GM18517 (cell line): Measurements from ENCODE around the gene ARRB1.
"Not testable (repeated sequence)": the region's sequence is repeated elsewhere in the genome, so short reads cannot be mapped to it uniquely, and the experiment has no call there.

ENCODE experiments used
- ATAC-seq: cut with Tn5 transposase; IDR thresholded peaks from one replicate; pipeline ENCODE4 v1.9.1; 2021; ENCODE audit warnings: mild to moderate bottlenecking, moderate library complexity; ENCODE audit not compliant: unreplicated experiment

The ARRB1 gene

DNA sequence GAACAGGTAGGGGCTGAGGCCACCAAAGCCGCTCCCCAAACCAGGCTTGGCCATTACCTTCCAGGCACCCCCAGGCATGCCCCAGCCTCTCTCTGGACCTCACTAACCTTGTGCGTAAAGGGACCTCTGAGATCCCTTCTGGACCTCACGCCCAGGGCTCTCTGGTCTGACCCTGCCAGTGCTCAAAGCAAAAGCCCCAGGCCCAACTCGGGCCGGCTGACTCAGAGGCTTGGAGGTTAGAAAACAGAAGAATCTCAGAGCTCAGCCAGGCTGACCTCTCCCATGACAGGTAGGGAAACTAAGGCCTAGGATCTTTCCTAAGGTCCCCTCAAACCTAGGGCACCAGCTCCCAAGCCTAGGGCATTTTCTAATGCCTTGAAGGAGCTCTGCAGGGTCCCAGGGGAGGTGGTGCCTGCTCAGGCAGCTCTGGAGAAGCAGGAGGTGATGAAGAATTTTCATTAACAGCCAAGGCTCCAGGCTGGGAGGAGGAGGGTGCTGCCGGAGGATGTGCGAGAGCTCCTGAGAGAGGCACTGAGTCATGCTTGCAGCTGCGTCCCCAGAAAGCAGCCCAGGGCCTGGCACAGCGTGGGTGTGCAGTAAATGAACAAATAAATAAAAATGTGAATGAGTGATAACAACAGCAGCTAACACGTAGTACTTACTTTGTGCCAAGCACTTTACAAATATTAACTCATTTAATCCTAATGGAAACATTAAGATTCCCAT lies 25.6 kb downstream of the ARRB1 start:
- ATAC-seq: no peak

DNA sequence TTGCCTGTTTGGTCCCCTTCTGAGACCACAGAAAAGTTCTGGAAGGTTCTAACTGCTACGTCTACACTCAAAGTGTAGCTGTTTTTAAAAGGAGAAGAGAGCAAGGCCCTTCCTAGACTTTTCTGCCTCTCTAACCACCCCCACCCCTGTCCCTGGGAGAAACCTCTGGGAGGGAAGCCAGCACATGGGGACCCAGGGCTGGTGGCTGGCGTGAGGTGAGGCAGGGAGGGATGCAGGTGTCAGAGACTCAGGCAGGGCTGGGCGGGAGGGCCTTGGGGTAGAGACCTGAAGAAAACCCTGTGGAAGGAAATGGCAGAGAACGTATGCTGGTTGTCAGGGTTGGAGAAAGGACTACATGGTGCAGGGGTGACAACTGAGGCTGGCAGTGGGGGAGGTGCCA lies 26.7 kb downstream of the ARRB1 start:
- ATAC-seq: no peak

DNA sequence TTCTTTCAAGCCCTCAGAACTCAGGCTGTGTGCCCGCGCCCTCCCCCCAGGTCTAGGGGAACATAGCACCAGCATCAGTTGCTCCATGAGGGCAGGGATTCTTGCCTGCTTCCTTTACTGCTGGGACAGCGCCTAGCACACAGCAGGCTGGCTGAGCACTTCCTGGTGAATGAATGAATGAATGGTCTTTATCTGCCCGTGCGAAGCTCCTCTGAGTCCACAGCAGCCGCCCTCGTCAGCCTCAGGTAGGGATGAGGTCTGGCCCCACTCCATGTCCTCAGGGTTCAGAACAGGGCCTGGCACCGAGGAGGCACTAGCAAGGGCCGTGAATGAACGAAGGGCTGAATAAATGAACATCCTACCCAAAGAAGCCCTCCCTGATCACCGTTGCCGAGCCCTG lies 27.3 kb downstream of the ARRB1 start:
- ATAC-seq: no peak

DNA sequence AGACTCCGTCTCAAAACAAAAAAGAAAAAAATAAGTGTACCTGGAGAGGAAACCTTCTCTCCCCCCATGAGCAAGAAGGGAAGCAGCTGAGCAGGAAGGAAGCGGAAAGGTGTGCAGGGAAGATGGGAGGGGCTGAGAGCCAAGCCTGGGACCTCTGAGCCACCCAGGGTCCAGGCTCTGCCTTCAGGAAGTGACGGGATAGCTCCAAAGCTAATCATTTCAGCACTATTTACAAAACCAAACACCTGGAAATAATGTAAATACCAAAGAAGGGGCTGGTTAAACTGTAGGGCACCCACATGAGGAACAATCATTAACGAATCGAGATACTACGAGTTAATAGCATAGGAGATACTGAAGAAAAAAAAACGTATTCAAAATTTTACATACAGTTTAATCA lies 27.9 kb downstream of the ARRB1 start:
- no peak for ATAC-seq

DNA sequence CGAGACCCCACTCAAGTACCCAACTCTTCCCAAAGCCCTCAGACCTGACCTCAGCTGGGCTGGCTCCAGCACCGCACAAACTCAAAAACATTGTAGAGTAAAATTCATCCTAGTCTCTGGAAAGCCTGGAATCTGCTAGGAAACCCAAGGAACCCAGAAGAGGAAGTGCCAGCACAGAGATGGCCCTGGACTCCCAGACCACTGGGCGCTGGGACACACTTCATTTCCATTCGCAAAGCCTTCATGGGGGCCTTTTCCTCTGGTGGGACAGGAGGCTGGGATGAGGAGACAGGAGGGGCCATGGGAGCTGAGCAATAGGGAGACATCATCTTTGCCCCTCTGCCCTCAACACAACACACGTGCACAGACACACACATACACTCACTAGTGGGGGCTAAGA lies 30.8 kb downstream of the ARRB1 start:
- no peak for ATAC-seq

DNA sequence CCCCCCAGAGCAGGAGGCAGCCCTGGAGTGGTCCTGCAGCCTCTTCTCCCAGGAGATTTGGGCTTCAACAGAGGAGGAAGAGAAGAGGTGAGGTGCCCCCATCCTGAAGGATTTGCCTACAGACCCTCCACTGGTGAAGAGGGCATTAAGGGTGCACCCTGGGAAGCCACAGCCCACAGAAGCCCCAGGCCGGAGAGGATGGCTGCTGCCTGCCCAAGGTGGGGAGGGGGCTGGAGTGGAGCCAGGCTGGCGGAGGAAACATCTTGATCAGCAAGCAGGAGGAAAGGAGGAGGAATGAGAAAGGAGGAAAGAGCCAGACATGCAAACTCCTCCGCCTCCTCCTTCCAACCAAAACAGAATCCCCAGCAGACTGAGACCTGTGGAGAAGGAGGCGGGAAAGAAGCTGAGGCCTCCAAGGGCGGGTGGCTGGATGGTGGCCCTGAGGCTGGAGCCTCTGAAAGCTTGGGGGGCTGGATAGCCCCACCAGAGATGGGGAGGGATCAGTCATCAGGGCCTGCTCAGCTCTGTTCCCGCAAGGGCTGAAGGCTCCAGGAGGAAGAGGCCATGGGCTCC lies 31.3 kb downstream of the ARRB1 start:
- no peak for ATAC-seq

DNA sequence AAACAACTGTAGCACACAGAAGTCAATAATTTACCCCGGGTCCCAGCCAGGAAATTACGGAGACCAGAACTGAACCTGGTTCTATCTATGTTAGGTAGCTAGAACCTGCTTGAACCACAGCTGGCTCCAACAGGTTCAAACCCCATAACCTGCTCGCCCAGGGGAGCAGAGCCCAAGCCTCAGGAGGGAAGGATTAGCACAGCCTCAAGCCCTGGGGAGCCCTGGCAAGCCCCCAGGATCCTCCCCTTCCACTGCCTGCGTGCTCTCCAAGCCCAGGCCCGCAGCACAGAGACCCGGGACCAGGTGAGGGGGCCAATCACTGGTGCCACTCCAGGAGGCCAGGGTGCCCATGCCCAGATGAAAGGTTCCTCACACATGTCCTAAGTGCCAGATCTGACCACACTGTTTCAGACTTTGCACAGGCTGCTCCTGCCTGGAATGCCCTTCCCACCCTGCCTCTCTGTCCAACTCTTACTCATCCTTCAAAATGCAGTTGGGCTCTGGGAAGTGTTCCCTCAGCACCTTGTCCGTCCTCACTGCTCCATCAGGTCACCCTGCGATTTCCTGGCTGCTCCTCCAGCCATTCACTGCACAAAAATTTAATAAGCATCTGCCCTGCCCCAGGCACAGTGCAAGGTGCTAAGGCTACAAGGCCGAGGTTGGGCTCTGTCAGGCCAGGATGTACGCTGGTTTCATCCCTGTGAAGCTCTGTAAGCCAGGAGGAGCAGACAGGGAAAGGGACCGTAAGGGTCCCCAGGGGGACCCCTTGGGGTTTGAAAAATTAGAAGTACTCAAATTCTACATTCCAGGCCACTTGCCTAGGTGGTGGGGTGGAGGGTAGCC lies 32.2 kb downstream of the ARRB1 start:
- ATAC-seq: no peak

DNA sequence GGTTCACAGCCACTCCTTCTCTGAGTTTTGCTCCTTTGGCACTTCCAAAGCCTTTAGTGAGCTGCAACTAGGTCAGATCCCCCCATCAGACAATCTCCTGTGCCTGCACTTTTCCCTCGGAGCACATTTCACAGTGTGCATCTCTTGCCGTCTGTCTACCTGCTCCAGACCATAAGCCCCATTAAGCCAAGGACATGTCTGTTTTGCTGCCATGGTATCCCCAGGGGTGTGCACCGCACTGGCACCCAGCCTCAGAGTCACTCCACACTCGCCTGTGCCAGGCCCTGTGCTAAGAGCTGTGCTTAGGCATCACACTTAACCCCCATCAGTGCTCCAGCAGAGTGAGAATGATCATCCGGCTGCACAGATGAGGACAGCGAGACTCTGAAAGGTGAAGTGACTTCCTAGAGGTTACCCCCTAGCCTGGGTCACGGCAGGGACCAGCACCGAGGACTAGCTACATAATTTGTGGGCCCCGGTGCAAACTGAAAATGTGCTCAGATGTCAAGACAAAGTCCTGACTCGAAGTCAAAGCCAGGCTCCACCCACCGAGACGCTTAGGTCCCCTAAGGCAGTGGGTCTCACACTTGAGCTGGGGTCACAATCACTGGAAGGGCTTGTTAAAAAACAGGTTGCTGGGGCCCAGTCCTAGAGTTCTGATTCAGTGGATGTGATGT lies 33.9 kb downstream of the ARRB1 start:
- ATAC-seq: no peak

DNA sequence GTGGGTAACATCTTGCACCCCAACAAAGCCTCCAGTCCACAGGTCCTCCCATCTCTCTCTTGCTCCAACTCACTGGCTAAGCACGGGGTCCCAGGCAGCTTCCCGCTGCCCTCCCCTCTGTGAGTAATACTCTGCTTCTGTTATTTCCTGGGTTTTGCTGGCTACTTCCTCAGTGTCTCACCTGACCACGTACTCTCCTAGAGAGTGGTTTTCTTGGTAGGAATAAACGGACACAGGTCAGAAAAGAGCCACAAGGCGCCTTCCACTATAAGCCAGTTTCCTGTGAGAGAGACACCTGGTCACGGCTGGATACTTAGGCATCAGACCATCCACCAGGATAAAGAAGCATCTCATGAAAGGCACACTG lies 36.0 kb downstream of the ARRB1 start:
- no peak for ATAC-seq

DNA sequence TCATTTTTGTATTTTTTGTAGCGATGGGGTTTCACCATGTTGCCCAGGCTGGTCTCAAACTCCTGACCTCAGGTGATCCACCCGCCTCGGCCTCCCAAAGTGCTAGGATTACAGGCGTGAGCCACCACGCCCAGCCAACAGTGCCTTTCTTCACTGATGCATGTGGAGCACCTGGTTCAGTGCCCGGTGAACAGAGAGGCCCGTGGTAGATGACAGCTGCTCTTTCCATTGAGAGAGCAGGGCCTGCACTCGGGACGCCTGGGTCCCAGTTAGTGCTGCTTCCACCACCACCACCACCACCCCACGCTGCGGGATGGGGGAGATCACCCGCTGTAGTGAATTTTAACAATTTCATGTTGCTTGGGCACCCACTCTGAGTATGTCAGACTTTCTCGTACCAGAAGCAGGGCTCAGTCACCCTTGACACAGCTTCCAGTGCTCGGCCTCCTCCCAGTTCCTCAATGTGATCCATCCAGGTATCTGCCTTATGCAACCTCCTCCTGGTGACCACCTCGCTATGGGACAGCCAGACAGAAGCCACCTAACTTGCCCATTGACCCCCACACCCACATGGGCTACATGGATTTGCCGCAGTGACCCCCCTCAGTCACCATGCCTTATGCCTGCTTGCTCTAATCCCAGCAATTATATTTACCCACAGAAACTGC lies 36.6 kb downstream of the ARRB1 start:
- ATAC-seq: no peak

DNA sequence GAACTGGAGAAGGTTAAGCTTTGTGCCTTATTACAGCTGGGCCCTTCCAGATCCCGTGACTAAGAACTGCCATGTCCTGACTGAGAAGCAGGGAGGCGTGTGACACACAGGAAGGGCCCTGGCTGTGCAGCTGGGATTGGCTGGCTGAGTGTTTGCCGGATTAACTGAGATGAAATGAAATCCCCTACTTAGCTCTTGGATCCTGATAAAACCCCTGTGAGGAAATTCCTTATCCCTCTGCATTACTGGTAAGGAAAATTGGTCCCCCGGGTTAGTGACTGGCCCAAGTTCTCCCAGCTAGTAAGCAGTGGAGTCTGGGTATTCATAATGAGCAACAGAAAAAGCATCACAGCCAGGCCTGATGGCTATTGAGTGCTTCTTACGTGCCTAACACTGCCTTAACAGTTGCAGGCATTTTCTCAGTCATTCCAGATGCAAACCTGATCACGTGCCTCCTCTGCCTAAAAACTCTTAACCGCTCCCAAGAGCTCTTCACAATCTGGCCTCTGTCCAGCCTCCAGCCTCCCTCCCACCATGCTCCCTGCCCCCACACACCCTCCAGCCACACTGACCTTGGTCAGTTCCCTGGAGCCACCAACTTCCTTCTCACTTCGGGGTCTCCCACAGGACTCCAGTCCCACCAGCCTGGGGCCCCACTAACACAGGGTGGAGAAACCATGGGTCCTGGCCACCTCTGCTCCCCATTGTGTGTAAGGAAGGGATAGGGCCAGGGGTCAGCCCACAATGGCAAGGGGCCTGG lies 37.8 kb downstream of the ARRB1 start:
- no peak for ATAC-seq

DNA sequence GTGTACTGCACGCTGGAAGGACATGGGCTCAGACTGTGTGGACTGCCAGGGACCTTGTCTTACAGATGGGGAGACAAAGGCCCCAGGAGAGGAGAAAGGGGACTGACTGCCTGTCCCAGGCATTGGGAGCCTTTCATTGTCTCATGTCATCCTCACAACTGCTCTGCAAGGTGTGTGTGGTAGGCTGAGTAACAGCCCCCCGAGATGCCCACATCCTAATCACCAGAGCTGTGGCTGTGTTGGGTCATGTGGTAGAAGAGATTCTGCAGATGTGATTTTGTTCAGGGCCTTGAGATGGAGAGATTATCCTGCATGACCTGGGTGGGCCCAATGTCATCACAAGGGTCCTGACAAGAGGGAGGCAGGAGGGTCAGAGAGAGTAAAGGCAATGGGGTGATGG lies 39.1 kb downstream of the ARRB1 start:
- no peak for ATAC-seq

DNA sequence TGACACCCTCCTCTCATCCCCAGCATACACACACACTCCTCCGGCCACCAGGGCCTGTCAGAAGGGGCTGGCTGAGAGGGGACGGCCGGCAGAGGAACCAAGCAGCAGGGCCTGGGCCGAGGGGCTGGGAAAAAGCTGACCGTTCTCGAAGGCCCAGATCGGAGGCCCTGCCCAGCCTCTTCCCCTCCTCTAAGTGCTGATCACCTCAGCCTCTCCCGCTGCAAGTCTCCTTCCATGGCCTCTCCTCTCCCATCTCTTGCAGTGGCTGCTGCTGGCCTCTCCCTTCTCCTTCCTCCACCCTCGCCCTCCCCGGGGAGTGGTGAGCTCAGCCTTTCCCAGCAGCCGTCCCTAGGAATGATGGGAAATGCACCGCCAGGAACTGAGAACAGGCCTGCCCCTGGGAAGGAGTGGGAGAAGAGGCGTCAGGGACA lies 39.6 kb downstream of the ARRB1 start:
- ATAC-seq: no peak

DNA sequence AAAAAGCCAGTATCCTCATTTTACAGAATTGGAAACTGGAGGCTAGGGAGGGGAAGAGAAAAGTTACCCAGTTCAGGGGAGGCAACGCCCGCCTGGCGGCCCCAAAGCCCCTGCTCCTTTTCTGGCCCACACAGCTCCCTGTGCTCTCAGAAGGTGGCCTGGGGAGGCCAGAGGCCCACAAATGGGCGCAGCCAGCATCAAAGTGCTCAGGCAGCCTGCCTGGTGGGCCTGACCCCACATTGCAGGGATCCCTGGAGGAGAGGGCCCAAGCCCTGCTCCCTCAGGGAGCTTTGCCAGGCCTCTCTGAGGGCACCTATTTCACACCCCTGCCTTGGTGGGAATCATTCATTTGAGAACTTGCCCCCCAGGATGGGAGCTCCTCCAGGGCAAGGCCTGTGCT lies 42.5 kb downstream of the ARRB1 start:
- ATAC-seq: no peak

DNA sequence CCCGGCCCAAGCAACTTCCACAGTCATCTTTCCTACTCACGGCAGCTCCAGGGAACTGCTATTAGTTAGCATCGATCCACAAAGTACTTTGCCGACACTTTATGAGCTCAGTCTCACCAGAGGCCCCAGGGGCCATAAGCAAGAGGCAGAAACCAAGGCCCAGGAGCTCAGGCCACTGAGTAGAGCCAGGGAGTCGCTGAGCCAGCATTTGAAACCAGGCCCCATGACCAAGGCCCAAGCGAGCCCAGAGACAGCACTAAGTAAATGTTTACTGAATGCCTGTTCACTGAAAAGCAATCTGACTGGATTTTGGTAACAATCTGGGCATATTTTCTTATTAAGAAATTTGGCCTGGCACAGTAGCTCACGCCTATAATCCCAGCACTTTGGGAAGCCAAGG lies 43.3 kb downstream of the ARRB1 start:
- ATAC-seq: no peak

DNA sequence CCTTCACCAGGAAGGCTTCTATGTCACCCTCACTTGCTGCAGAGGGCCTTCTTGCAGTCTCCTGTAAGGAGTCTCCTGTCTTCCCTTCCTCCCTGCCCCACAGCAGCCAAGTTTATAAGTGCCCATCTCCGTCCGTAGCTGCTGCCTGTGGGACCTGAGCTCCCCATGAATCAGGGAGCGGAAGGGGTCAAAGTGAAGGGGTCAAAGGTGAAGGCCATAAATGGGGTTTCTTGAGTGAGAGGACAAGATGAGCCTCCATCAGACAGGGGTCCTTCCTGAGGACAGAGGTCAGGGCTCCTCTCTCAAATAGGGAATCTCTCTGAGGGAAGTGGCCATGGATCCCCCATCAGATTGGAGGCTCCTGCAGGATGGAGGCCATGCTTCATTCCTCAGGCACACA lies 44.4 kb downstream of the ARRB1 start:
- ATAC-seq: no peak

DNA sequence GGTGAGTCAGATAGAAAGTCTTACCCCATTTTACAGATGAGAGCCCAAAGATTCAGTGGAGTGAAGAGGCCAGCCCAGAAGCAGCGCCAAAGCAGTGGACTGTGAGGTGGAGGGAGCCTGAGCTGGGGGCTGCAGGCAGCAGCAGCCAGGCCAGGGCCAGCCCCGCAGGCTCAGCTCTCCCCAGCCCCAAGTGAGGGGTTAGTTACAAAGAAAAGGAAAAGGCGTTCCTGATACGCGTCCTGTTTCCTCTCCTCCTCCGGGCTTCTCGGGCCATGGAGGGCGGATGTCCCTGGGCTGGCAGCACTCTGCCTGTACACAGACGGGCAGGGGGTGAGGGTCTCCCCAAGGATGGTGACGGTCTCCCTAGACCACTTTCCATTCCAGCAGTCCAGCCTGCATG lies 44.9 kb downstream of the ARRB1 start:
- ATAC-seq: no peak

DNA sequence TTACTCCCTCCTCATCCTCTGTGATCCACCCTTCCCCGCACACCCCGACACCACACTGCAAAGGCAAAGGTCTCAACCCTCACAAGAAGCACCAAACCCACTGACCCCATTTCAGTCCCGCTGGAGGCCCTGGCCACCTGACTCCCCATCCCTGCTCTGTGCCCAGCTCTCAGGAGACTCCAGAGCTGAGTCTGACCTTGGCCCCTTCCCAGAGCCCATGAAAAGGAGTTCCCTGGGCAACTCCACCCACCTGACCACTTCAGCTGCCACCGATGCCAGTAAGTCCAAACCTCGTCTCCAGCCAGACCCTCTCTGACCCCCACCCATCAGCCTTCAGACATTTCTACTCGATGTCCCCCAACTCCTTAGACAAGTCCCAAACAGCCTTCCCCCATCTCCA lies 45.5 kb downstream of the ARRB1 start:
- ATAC-seq: no peak

DNA sequence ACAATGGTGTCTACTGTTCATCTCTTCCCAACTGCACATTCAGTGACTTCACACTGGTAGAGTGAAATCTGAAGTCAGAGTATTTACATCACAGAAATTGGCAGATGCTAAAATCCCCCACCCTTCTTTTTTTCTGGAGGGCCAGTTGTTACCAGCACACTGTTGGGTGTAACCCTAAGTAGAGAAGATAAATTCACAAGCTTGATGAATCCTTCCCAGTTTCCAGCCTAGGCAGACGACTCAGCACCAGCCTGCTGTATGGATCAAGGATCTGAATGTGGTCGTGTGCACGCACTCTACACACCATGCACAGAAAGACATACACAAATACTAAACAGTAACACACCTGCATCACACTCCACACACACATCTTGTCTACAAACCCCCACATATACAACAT lies 46.0 kb downstream of the ARRB1 start:
- no peak for ATAC-seq

DNA sequence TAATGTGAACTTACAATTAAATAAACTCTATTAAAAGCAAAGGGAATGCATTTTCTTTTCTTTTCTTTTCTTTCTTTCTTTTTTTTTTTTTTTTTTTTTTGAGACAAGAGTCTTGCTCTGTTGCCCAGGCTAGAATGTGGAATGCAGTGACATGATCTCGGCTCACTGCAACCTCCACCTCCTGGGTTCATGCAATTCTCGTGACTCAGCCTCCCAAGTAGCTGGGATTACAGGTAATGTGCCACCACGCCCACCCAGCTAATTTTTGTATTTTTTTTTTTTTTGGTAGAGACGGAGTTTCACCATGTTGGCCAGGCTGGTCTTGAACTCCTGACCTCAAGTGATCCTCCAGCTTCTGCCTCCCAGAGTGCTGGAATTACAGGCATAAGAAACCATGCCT lies 46.5 kb downstream of the ARRB1 start:
- not testable (repeated sequence) for ATAC-seq
